T-helper 17 cell (primary cell): ENCODE data around the gene HIPK2. TPM values are rescaled to one million over a fixed set of nuclear protein-coding genes. Genes with fewer than 3 reads are reported as not detected.

Source experiments
- ATAC-seq: fragments of 150-1000 bp; cut with Tn5 transposase; 2 replicates; pipeline ENCODE4 v1.10.0; 2021; ENCODE audit warnings: mild to moderate bottlenecking, moderate library complexity
- DNase-seq, 3 donors: peaks; one replicate each; pipeline versions ENCODE4 v3.0.0 to v3.0.0-alpha.2; 2020 to 2021
- H3K9me3 ChIP-seq: one replicate; pipeline ENCODE4 v1.7.0; 2013; ENCODE audit warnings: low read length, mild to moderate bottlenecking; ENCODE audit not compliant: control insufficient read depth, poor library complexity, severe bottlenecking
- H3K27ac Mint-ChIP-seq: one replicate; pipeline ENCODE4 v1.8.0; 2022; ENCODE audit warnings: mild to moderate bottlenecking, moderate library complexity, mixed read lengths
- H3K27me3 Mint-ChIP-seq: one replicate; pipeline ENCODE4 v1.8.0; 2022; ENCODE audit warnings: mixed read lengths
- H3K36me3 Mint-ChIP-seq: one replicate; pipeline ENCODE4 v1.8.0; 2022; ENCODE audit warnings: low read depth, mixed read lengths
- H3K4me1 Mint-ChIP-seq: one replicate; pipeline ENCODE4 v1.8.0; 2022; ENCODE audit warnings: mild to moderate bottlenecking, mixed read lengths
- H3K4me3 Mint-ChIP-seq: one replicate; pipeline ENCODE4 v1.8.0; 2022; ENCODE audit warnings: mild to moderate bottlenecking, moderate library complexity, mixed read lengths
- total RNA-seq, 4 donors: library from RNA in 2 of 4; stranded (reverse) in 2 of 4; gene quantifications; one replicate each; pipeline ENCODE4 v1.2.3 and lab custom pipeline; 2022 to 2026

The HIPK2 gene
- total RNA-seq, 2 donors from 2014 or later, result 36.9 to 42.9 TPM

GRCh38 chr7:139734395-139734794 is 43.4 kb downstream of the HIPK2 start:
- H3K9me3 ChIP-seq, result no peaks in the 10 kb centered on the region
- no peak for DNase-seq
- Mint-ChIP-seq H3K27me3 (no peaks in the 10 kb centered on the region), H3K36me3 (peaks cover 2% of the 10 kb centered on the region), H3K4me1 (peaks cover 56% of the 10 kb centered on the region), H3K4me3 (no peak overlapping the region), H3K27ac (no peak overlapping the region)
- no peak for ATAC-seq

- no peak overlapping the region for H3K27ac Mint-ChIP-seq
- no peak overlapping the region for H3K4me3 Mint-ChIP-seq
- DNase-seq, result no peak
- no peak for ATAC-seq
- no peaks in the 10 kb centered on the region for H3K27me3 Mint-ChIP-seq
- H3K4me1 Mint-ChIP-seq, result peaks cover 53% of the 10 kb centered on the region
- peaks cover 2% of the 10 kb centered on the region for H3K36me3 Mint-ChIP-seq
- no peaks in the 10 kb centered on the region for H3K9me3 ChIP-seq
These were observed 44.0 kb downstream of the HIPK2 start for GRCh38 chr7:139733751-139734150.

GRCh38 chr7:139732471-139733167 is 45.2 kb downstream of the HIPK2 start:
- H3K36me3 Mint-ChIP-seq, result no peaks in the 10 kb centered on the region
- peak overlapping the region; percentile 84 for H3K27ac Mint-ChIP-seq
- no peaks in the 10 kb centered on the region for H3K27me3 Mint-ChIP-seq
- DNase-seq (no peak), ATAC-seq (no peak)
- no peaks in the 10 kb centered on the region for H3K9me3 ChIP-seq
- H3K4me1 Mint-ChIP-seq, result peaks cover 44% of the 10 kb centered on the region
- no peak overlapping the region for H3K4me3 Mint-ChIP-seq

GRCh38 chr7:139731802-139732470 is 45.9 kb downstream of the HIPK2 start:
- H3K36me3 Mint-ChIP-seq, result no peaks in the 10 kb centered on the region
- H3K9me3 ChIP-seq, result no peaks in the 10 kb centered on the region
- H3K27me3 Mint-ChIP-seq, result no peaks in the 10 kb centered on the region
- peaks cover 44% of the 10 kb centered on the region for H3K4me1 Mint-ChIP-seq
- peak overlapping the region; percentile 63 for H3K4me3 Mint-ChIP-seq
- no peak for DNase-seq
- ATAC-seq, result no peak
- peak overlapping the region; percentile 84 for H3K27ac Mint-ChIP-seq

- DNase-seq (no peak), ATAC-seq (peak; percentile 96)
- H3K4me3 Mint-ChIP-seq, result peak overlapping the region; percentile 63
- H3K27me3 Mint-ChIP-seq, result no peaks in the 10 kb centered on the region
- no peaks in the 10 kb centered on the region for H3K9me3 ChIP-seq
- H3K36me3 Mint-ChIP-seq, result peaks cover 5% of the 10 kb centered on the region
- H3K27ac Mint-ChIP-seq, result peak overlapping the region; percentile 84
- peaks cover 46% of the 10 kb centered on the region for H3K4me1 Mint-ChIP-seq
These were observed 46.8 kb downstream of the HIPK2 start for GRCh38 chr7:139730746-139731612.

GRCh38 chr7:139728203-139728602 is 49.6 kb downstream of the HIPK2 start:
- no peak overlapping the region for H3K27ac Mint-ChIP-seq
- H3K27me3 Mint-ChIP-seq, result no peaks in the 10 kb centered on the region
- ATAC-seq (no peak), DNase-seq (no peak)
- no peak overlapping the region for H3K4me3 Mint-ChIP-seq
- H3K4me1 Mint-ChIP-seq, result peaks cover 48% of the 10 kb centered on the region
- H3K9me3 ChIP-seq, result no peaks in the 10 kb centered on the region
- peaks cover 5% of the 10 kb centered on the region for H3K36me3 Mint-ChIP-seq

- H3K27ac Mint-ChIP-seq, result peak overlapping the region; percentile 65
- no peaks in the 10 kb centered on the region for H3K27me3 Mint-ChIP-seq
- ATAC-seq (no peak), DNase-seq (no peak)
- no peaks in the 10 kb centered on the region for H3K9me3 ChIP-seq
- no peak overlapping the region for H3K4me3 Mint-ChIP-seq
- H3K4me1 Mint-ChIP-seq, result peaks cover 42% of the 10 kb centered on the region
- peaks cover 5% of the 10 kb centered on the region for H3K36me3 Mint-ChIP-seq
These were observed 50.6 kb downstream of the HIPK2 start for GRCh38 chr7:139727151-139727705.

GRCh38 chr7:139726485-139726869 is 51.3 kb downstream of the HIPK2 start:
- H3K4me1 Mint-ChIP-seq, result peaks cover 38% of the 10 kb centered on the region
- DNase-seq, result no peak
- ATAC-seq, result no peak
- H3K4me3 Mint-ChIP-seq, result no peak overlapping the region
- H3K36me3 Mint-ChIP-seq, result peaks cover 5% of the 10 kb centered on the region
- H3K9me3 ChIP-seq, result no peaks in the 10 kb centered on the region
- no peaks in the 10 kb centered on the region for H3K27me3 Mint-ChIP-seq
- H3K27ac Mint-ChIP-seq, result peak overlapping the region; percentile 65

GRCh38 chr7:139725858-139726484 is 51.8 kb downstream of the HIPK2 start:
- peak; percentile 8 for ATAC-seq
- H3K27me3 Mint-ChIP-seq, result no peaks in the 10 kb centered on the region
- no peaks in the 10 kb centered on the region for H3K9me3 ChIP-seq
- no peak overlapping the region for H3K4me3 Mint-ChIP-seq
- peaks cover 34% of the 10 kb centered on the region for H3K4me1 Mint-ChIP-seq
- peaks cover 5% of the 10 kb centered on the region for H3K36me3 Mint-ChIP-seq
- DNase-seq, result no peak
- peak overlapping the region; percentile 65 for H3K27ac Mint-ChIP-seq

GRCh38 chr7:139725077-139725476 is 52.7 kb downstream of the HIPK2 start:
- no peaks in the 10 kb centered on the region for H3K9me3 ChIP-seq
- no peaks in the 10 kb centered on the region for H3K27me3 Mint-ChIP-seq
- no peak overlapping the region for H3K4me3 Mint-ChIP-seq
- H3K27ac Mint-ChIP-seq, result peak overlapping the region; percentile 34
- DNase-seq, result no peak
- ATAC-seq, result peak; percentile 56
- peaks cover 5% of the 10 kb centered on the region for H3K36me3 Mint-ChIP-seq
- peaks cover 31% of the 10 kb centered on the region for H3K4me1 Mint-ChIP-seq

GRCh38 chr7:139722604-139723003 is 55.2 kb downstream of the HIPK2 start:
- Mint-ChIP-seq H3K4me1 (peaks cover 29% of the 10 kb centered on the region), H3K27me3 (no peaks in the 10 kb centered on the region), H3K27ac (no peak overlapping the region), H3K4me3 (no peak overlapping the region), H3K36me3 (peaks cover 5% of the 10 kb centered on the region)
- DNase-seq, result no peak
- no peak for ATAC-seq
- no peaks in the 10 kb centered on the region for H3K9me3 ChIP-seq

GRCh38 chr7:139721821-139722220 is 56.0 kb downstream of the HIPK2 start:
- Mint-ChIP-seq H3K36me3 (peaks cover 5% of the 10 kb centered on the region), H3K27me3 (no peaks in the 10 kb centered on the region), H3K27ac (peak overlapping the region; percentile 51), H3K4me1 (peaks cover 21% of the 10 kb centered on the region), H3K4me3 (no peak overlapping the region)
- ATAC-seq, result no peak
- H3K9me3 ChIP-seq, result no peaks in the 10 kb centered on the region
- no peak for DNase-seq

GRCh38 chr7:139721417-139721816 is 56.4 kb downstream of the HIPK2 start:
- peaks cover 6% of the 10 kb centered on the region for H3K36me3 Mint-ChIP-seq
- peak overlapping the region; percentile 51 for H3K27ac Mint-ChIP-seq
- DNase-seq (no peak), ATAC-seq (no peak)
- no peak overlapping the region for H3K4me3 Mint-ChIP-seq
- no peaks in the 10 kb centered on the region for H3K9me3 ChIP-seq
- peaks cover 17% of the 10 kb centered on the region for H3K4me1 Mint-ChIP-seq
- H3K27me3 Mint-ChIP-seq, result no peaks in the 10 kb centered on the region
